T-helper 1 cell treated with Interleukin-12 subunit alpha and Interleukin-12 subunit beta and Interleukin-4 antibody, amounts not matched to agents 30 μg/mL and 1 μg/mL, for 36 hours (primary cell): ENCODE results near the gene PARVB.
"Not testable (repeated sequence)": the region's sequence is repeated elsewhere in the genome, so short reads cannot be mapped to it uniquely, and the experiment has no call there.

Experiments
- H3K27ac Mint-ChIP-seq: one replicate; pipeline ENCODE4 v1.8.0; 2021; ENCODE audit warnings: mild to moderate bottlenecking, mixed read lengths
- H3K27me3 Mint-ChIP-seq: one replicate; pipeline ENCODE4 v1.8.0; 2021; ENCODE audit warnings: low read depth, mixed read lengths
- H3K36me3 Mint-ChIP-seq: one replicate; pipeline ENCODE4 v1.8.0; 2021; ENCODE audit warnings: low read depth, mixed read lengths
- H3K4me1 Mint-ChIP-seq: one replicate; pipeline ENCODE4 v1.8.0; 2021; ENCODE audit warnings: low read depth, mixed read lengths
- H3K4me3 Mint-ChIP-seq: one replicate; pipeline ENCODE4 v1.8.0; 2021; ENCODE audit warnings: mild to moderate bottlenecking, moderate library complexity, mixed read lengths
- H3K9me3 Mint-ChIP-seq: one replicate; pipeline ENCODE4 v1.8.0; 2021; ENCODE audit warnings: mixed read lengths

PARVB gene

GRCh38 chr22:44004104-44004460 lies 20.0 kb upstream of the PARVB start:
- H3K4me1 Mint-ChIP-seq = peaks cover 2% of the 10 kb centered on the region
- H3K36me3 Mint-ChIP-seq = peaks cover 2% of the 10 kb centered on the region
- no peaks in the 10 kb centered on the region for H3K27me3 Mint-ChIP-seq
- no peak overlapping the region for H3K27ac Mint-ChIP-seq
- H3K9me3 Mint-ChIP-seq = no peaks in the 10 kb centered on the region
- H3K4me3 Mint-ChIP-seq = no peak overlapping the region

GRCh38 chr22:44005524-44005923 lies 18.6 kb upstream of the PARVB start:
- Mint-ChIP-seq H3K9me3 (no peaks in the 10 kb centered on the region), H3K27ac (no peak overlapping the region), H3K4me3 (no peak overlapping the region), H3K4me1 (peaks cover 2% of the 10 kb centered on the region), H3K27me3 (no peaks in the 10 kb centered on the region), H3K36me3 (no peaks in the 10 kb centered on the region)

DNA sequence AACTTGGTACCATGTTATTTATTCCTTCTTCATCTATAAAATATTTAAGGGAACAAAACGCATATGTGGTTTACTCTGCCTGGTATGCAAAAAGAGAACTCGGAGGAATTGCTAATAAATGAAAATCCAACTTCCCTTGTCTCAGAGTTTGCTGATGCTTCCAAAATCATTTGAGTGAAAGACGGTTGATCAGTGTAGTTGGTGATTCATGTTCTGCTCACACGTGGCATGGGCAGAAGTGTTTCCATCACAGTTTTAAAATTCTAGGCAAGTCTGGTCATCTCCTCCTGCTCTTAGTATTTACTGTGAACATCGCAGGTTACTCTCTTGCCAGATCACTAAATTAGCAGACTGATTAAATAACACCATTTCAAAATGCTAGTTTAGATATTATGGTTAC lies 11.9 kb upstream of the PARVB start:
- H3K27ac Mint-ChIP-seq = no peak overlapping the region

GRCh38 chr22:44012591-44012990 lies 11.5 kb upstream of the PARVB start:
- Mint-ChIP-seq H3K36me3 (no peaks in the 10 kb centered on the region), H3K4me3 (no peak overlapping the region), H3K4me1 (peaks cover 1% of the 10 kb centered on the region), H3K27ac (no peak overlapping the region), H3K9me3 (no peaks in the 10 kb centered on the region), H3K27me3 (no peaks in the 10 kb centered on the region)

More for the DNA sequence above, 11.9 kb upstream of the PARVB start:
- Mint-ChIP-seq H3K4me1 (peaks cover 1% of the 10 kb centered on the region), H3K9me3 (no peaks in the 10 kb centered on the region), H3K27me3 (no peaks in the 10 kb centered on the region), H3K36me3 (no peaks in the 10 kb centered on the region), H3K4me3 (no peak overlapping the region)

GRCh38 chr22:44014241-44014640 lies 9.9 kb upstream of the PARVB start:
- Mint-ChIP-seq H3K9me3 (no peaks in the 10 kb centered on the region), H3K4me1 (peaks cover 1% of the 10 kb centered on the region), H3K27ac (no peak overlapping the region), H3K36me3 (peaks cover 2% of the 10 kb centered on the region), H3K4me3 (no peak overlapping the region), H3K27me3 (no peaks in the 10 kb centered on the region)

- H3K9me3 Mint-ChIP-seq, H3K27ac Mint-ChIP-seq, H3K4me3 Mint-ChIP-seq, H3K4me1 Mint-ChIP-seq, H3K27me3 Mint-ChIP-seq, H3K36me3 Mint-ChIP-seq: not testable (repeated sequence)
These were observed 7.5 kb upstream of the PARVB start for GRCh38 chr22:44016586-44016985.

GRCh38 chr22:44018594-44018993 lies 5.5 kb upstream of the PARVB start:
- no peak overlapping the region for H3K4me3 Mint-ChIP-seq
- H3K27ac Mint-ChIP-seq = no peak overlapping the region
- H3K36me3 Mint-ChIP-seq = peaks cover 2% of the 10 kb centered on the region
- peaks cover 5% of the 10 kb centered on the region for H3K4me1 Mint-ChIP-seq
- H3K9me3 Mint-ChIP-seq = no peaks in the 10 kb centered on the region
- no peaks in the 10 kb centered on the region for H3K27me3 Mint-ChIP-seq

DNA sequence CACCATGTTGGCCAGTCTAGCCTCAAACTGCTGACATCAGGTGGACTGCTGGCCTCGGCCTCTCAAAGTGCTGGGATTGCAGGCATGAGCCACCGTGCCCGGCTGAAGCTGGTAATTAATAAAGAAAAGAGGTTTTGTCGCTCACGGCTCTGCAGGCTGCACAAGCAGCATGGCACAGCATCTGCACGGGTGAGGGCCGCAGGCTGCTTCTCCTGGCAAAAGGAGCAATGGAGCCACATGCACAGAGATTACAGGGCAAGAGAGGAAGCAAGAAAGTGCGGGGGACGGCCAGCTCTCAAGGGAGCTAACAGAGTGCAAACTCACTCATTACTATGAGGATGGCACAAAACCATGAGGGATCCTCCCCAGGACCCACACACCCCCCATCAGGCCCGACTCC lies 4.7 kb upstream of the PARVB start:
- Mint-ChIP-seq H3K27ac (no peak overlapping the region), H3K27me3 (no peaks in the 10 kb centered on the region), H3K4me1 (peaks cover 8% of the 10 kb centered on the region), H3K36me3 (peaks cover 2% of the 10 kb centered on the region), H3K9me3 (no peaks in the 10 kb centered on the region), H3K4me3 (no peak overlapping the region)

GRCh38 chr22:44019846-44020245 lies 4.3 kb upstream of the PARVB start:
- Mint-ChIP-seq H3K4me3 (no peak overlapping the region), H3K4me1 (peaks cover 8% of the 10 kb centered on the region), H3K27me3 (no peaks in the 10 kb centered on the region), H3K36me3 (peaks cover 2% of the 10 kb centered on the region), H3K9me3 (no peaks in the 10 kb centered on the region), H3K27ac (no peak overlapping the region)

DNA sequence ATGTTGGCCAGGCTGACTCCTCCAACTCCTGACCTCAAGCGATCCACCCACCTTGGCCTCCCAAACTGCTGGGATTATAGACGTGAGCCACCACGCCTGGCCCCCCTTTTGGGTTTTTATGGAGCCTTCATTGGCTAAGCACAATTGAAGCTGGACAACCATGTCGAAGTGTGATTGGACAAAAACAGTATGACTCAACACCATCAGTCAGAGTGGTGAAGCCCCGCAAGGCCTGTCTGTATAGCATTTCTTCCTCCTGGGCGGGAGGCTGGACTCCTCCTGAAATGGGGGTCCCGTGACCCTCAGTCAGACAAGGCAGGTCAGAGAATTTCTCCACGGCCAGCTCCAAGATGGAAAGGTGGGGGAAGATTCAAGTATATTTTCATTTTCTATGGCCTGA lies 3.1 kb upstream of the PARVB start:
- H3K4me1 Mint-ChIP-seq = peaks cover 18% of the 10 kb centered on the region
- H3K27ac Mint-ChIP-seq = no peak overlapping the region
- H3K36me3 Mint-ChIP-seq = peaks cover 2% of the 10 kb centered on the region
- no peaks in the 10 kb centered on the region for H3K27me3 Mint-ChIP-seq
- no peaks in the 10 kb centered on the region for H3K9me3 Mint-ChIP-seq
- no peak overlapping the region for H3K4me3 Mint-ChIP-seq

DNA sequence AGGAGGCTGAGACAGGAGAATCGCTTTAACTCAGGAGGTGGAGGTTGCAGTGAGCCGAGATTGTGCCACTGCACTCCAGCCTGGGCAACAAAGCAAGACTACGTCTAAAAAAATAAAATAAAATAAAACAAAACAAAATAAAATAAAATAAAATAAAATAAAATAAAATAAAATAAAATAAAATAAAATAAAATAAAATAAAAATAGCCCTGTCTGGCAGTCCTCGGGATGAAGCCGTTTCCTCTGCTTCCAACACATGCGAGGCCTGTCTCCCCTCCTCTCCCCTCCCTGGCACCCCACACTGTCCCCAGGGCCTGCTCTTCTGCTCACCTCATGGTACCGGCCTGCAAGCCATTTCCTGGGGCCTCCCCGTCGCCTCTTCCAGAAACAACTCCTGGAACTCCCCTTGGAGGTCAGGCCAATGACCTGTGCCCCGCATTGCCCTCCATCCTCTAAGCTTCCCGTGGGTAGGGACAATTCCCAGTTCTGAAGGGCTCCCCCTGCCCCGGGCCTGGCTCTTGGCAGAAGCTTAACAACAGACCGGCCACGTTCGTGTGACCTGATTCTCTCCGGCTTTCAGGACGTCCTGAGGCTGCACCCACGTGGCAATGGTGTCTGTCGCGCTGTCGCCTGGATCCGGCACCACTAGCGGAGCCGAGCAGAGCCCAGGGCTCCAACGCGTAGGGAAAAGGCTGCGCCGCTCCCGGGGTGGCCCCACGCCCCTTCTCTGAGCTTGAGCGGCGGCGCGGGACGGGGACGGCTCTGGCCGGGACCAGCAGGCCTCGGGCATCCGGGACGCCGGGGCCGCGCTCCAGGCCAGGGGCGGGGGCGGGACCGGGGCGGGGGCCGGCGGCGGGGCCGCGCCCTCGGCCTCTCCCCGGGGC lies 456 bp upstream of the PARVB start:
- H3K36me3 Mint-ChIP-seq = peaks cover 2% of the 10 kb centered on the region
- peak overlapping the region; percentile 84 for H3K27ac Mint-ChIP-seq

DNA sequence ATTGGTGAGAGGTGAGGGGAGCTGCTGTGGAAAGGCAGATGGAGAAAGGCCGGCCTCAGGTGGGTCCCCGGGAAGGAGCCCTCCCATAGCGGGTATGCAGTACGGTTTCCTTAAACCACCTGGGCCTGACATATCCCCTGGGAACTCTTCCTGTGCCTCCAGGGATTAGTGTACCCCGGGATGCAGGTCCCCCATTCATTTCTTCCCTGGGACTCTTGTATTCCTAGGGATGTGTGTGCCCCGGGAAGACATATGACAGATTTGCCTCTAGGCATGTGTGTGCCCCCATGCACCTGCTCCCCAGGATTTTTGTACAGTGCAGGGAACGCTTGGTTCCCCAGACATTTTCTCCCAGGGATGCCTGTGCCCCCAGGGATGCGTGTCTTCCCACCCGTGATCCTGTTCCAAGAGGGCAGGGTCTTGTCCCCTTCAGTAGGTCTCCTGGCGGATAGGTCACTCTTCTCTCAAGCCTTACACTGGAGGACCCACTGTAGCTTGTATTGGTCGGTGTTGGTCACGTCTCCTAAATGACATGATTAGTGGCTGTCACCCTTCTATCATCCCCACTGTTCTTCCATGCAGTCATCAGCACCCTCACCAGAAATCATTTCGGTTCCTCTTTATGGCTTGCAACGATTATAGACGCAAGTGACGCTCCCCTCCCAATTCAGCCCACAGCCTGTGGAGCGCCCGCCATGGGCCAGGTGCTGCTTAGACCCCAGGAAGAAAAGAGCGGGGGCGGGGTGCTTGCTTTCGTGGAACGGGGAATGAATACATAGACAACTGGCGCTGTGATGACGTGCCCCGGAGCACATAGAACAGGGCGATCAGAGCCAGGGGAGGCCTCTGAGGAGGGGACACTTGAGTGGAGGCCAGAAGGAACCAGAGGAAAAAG lies 1.3 kb downstream of the PARVB start:
- no peaks in the 10 kb centered on the region for H3K27me3 Mint-ChIP-seq
- peak overlapping the region; percentile 95 for H3K27ac Mint-ChIP-seq
- peak overlapping the region; percentile 83 for H3K4me3 Mint-ChIP-seq
- H3K36me3 Mint-ChIP-seq = peaks cover 2% of the 10 kb centered on the region
- peaks cover 35% of the 10 kb centered on the region for H3K4me1 Mint-ChIP-seq
- no peaks in the 10 kb centered on the region for H3K9me3 Mint-ChIP-seq

More for the DNA sequence above, 456 bp upstream of the PARVB start:
- Mint-ChIP-seq H3K4me1 (peaks cover 35% of the 10 kb centered on the region), H3K27me3 (no peaks in the 10 kb centered on the region), H3K4me3 (peak overlapping the region; percentile 84), H3K9me3 (no peaks in the 10 kb centered on the region)

GRCh38 chr22:44026066-44026629 lies 2.0 kb downstream of the PARVB start:
- Mint-ChIP-seq H3K4me3 (peak overlapping the region; percentile 79), H3K4me1 (peaks cover 42% of the 10 kb centered on the region), H3K9me3 (no peaks in the 10 kb centered on the region), H3K36me3 (peaks cover 2% of the 10 kb centered on the region), H3K27ac (peak overlapping the region; percentile 95), H3K27me3 (no peaks in the 10 kb centered on the region)

DNA sequence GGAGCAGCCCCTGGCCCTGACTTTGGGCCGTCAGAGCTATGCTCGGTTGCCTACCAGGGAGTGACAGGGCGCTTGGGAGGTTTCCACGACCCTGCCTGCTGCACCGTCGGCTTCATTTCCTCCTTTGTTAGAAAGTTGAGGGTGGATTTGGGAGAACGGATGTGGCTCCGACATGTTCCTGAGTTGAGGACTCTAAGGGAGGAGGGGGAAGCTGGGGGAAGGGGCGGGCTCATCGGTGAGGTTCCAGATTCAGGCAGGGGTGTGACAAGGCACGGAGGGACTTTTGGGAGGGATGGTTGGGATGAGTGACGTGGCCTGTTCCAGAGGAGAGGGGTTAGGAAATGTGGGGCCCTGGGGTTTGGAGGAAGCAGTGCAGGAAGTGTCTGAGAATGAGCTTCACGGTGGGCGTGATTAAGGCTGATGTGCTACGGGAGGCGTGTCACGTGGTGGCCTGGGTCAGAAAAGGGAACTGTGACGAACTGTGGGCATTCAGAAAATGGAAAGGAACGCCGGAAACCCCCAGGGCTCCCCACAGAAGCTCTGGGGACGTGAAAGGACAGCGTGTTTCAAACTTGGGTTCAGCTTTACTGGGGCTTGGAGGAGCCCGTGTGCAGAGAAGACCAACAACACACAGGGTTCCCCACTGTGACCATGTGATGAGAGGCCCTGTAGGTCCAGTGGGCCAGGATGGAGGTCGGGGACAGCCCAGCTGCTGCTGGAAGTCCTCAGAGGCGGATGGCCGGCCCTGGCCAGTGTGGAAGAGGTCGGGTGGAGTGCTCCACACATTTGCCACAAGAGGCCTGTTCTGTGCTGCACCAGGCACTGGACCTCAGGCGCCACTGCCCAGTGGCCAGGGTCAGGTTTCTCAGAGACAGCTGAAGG lies 2.8 kb downstream of the PARVB start:
- no peaks in the 10 kb centered on the region for H3K27me3 Mint-ChIP-seq
- peak overlapping the region; percentile 95 for H3K27ac Mint-ChIP-seq
- H3K36me3 Mint-ChIP-seq = peaks cover 2% of the 10 kb centered on the region
- no peaks in the 10 kb centered on the region for H3K9me3 Mint-ChIP-seq
- H3K4me3 Mint-ChIP-seq = peak overlapping the region; percentile 79
- H3K4me1 Mint-ChIP-seq = peaks cover 48% of the 10 kb centered on the region
